ENCODE results near the gene PHLDB3. TPM values are rescaled to one million over a fixed set of nuclear protein-coding genes. Genes with fewer than 3 reads are reported as not detected.

The PHLDB3 gene
- total RNA-seq, 2 donors from 2014 or later: 7.1 to 8.7 TPM

DNA sequence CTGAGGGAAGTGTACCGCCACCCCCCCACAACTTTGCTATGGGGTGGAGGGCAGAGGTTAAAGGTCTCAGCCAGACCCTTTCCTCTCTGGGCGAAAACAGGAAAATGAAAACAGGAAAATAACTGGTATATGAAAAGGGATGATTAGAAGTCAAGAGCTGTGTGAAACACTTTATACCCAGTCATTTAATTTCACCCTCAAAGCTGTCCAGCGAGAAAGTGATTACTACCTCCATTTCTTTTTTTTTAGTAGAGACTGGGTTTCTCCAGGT is 575 bp upstream of the PHLDB3 start:
- DNase-seq (ENCODE audit: low spot score): no peak
- intact Hi-C loops (cut with DNase I): loop anchor here in 1 of 2 donors (10.0 kb wide), 1 partner anchor 50 kb away; no protein-coding TSS in a partner anchor

DNA sequence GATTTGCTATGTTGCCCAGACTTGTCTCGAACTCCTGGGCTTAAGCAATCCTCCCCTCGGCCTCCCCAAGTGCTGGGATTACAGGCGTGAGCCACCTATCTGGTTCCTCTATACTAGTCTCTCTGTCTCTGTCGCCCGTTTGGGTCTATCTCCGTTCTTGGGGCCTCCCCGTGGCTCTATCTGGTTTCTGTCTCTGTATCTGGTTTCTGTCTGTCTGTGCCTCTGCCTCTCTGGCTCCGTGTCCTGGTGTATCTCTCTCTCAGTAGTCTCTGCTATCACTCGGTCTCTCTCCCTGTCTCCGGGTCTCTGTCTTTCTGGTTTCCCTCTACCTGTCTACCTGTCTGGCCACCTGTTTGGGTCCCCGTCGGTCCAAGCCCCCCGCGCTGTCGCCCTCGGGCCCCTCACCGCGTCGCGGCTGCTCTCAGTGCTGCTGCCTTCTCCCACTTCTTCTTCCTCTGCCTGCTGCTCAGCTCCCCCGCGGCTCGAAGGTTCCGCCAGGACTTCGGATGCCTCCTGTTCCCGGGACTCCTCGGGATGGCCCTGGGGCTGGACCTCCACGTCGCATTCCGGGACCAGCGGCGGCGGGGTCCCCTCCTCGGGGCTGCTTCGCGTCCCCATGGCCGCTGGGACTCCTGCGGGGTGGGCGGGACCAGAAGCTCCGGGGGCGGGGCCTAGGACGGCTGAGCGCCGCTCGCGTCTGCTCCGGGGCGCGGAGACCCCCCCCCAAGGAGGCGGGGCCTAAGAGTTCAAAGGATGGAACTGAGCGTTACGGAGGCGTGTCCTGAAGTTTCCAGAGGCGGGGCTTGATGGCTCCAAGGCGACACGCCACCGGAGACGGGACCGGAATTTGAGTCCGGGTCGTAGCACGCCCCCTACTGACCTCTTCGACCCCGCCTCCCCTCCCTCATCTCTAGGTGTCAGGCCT is 783 bp downstream of the PHLDB3 start:
- intact Hi-C loops (cut with DNase I): loop anchor here in 1 of 2 donors (10.0 kb wide), 1 partner anchor 49 kb away; no protein-coding TSS in a partner anchor
- DNase-seq (ENCODE audit: low spot score): peak; percentile 99

DNA sequence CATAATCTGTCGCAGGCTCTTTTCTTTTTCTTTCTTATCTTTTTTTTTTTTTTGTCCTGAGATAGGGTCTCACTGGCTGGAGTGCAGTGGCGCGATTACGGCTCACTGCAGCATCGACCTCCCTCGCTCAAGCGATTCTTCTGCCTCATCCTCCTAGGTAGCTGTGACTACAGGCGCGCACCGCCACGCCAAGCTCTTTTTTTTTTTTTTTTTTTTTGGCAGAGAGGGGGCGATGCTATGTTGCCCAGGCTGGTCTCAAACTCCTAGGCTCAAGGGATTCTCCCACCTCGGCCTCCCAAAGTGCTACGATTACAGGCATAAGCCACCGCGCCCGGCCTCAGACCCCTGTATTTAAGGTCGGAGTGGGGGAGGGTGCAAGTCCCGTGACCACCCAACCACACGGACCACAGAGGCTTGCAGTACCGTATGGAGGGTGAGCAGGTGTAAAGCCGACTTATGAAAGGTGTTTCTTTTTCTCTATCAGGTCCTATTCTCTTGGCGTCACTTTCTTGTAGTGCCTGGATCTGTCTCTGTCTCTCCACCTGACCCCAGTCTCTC is 2.0 kb downstream of the PHLDB3 start:
- no peak for DNase-seq (ENCODE audit: low spot score)
- intact Hi-C loops (cut with DNase I): loop anchor here in 1 of 2 donors (10.0 kb wide), 1 partner anchor 48 kb away; no protein-coding TSS in a partner anchor

DNA sequence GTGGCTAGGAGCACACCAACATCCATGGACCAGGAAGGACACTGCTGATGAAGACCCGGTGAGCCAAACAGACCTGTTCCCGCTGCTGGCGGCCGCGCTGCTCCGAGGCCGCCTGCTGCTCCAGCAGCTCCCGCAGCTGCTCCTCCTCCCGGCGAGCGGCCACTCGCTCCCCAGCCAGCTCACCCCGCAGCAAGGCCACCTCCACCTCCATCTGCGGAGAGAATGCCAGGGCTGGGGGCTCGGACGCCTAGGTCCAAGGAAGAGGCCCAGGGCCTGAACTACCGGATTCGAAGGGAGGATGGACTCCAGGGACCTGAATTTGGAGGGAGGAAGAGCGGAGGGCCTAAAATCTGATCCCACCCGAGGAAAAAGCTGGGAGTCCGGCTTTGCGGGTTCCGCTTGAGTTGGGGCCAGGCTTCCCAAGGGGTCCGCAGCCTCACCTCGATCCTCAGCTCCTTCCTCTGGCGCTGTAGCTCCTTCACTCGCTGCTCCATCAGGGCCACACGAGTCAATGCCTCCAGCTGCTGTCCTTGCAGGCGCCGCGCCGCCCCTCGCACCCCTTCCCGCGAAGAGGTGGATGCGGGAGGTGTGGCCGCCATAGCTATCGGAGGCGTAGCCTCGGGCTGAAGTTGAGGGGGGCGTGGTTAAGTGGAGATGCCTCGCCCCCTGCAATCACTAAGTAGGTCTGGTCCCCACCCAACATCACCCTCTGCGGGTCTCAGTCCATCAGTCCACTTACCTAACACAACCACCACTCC is 2.7 kb downstream of the PHLDB3 start:
- DNase-seq (ENCODE audit: low spot score): no peak
- intact Hi-C loops (cut with DNase I): loop anchor here in 1 of 2 donors (10.0 kb wide), 1 partner anchor 47 kb away; no protein-coding TSS in a partner anchor

DNA sequence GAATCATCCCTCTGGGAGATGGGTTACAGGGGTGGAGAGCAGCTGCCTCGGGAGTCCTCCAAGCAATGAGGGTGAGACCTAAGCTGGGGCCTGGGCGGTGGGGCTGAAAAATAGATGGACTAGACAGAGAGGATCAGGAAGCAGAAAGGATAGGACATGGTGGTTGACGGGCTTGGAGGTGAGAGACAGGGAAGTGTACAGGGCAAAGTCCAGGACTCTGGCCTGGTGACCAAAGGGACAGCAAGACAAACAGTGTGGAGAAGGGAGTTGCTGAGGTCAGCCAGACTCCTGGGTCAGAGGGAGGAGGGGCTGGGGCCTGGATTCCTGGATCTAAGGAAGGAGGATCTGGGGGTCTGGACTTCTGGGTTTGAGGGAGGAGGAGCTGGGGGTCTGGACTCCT is 5.5 kb downstream of the PHLDB3 start:
- DNase-seq (ENCODE audit: low spot score): no peak
- intact Hi-C loops (cut with DNase I): no loop called here

DNA sequence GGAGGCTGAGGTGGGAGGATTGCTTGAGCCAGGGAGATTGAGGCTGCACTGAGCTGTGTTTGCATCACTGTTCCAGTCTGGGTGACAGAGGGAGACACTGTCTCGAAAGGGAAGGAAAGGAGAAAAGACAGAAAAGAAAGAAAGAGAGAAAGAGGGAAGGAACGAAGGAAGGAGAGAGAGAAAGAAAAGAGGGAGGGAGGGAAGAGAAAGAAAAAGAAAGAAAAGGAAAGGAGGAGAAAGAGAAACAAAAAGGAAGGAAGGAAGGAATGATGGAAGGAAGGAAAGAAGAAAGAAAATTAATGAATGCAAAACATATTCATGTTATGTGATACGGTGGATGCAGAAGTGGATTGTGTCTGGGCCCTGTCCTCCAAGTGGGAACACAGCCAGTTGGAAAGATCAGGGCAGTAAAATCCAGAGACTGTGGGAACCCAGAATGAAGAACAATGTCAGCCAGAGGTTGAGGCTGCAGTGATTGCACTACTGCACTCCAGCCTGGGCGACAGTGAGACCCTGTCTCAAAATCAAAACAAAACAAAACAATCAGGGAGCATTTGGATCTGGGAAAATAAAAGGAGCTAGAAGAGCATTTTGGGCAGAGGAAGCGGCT is 6.2 kb downstream of the PHLDB3 start:
- no peak for DNase-seq (ENCODE audit: low spot score)
- intact Hi-C loops (cut with DNase I): no loop called here

DNA sequence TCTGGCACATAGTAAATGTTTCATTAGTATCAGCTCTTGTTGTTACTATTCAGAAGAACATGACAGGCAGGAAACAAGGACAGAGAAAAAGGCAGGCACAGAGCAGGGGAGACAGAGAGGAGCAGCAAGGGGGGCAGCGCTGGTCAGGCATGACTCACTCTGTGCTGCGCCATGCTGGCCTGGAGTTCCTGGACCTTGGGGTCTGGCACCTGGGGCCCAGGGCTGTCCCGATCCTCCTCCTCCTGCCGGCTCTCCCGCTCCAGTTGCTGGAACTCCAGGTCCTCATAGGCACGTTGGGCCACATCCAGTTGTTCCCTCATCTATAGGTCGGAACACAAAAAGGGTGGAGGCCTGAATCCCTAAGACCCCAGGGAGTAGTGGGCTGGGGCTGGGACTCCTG is 7.6 kb downstream of the PHLDB3 start:
- no peak for DNase-seq (ENCODE audit: low spot score)
- intact Hi-C loops (cut with DNase I): no loop called here

DNA sequence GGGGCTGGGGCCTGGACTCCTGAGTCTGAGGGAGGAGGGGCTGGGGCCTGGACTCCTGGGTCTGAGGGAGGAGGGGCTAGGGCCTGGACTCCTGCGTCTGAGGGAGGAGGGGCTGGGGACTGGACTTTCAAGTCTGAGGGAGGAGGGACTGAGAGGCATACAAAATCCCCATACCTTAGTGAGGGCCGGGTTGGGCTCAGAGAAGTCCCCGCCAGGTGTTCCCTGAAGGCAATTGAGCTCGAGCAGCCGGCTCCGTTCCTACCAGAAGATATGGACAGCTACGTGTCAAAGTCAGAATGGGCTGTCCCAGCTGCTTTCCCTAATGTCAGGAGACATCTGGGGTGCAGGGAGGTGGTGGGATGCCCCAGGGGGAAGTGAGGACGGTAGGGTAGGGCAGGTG is 9.5 kb downstream of the PHLDB3 start:
- intact Hi-C loops (cut with DNase I): no loop called here
- DNase-seq (ENCODE audit: low spot score): no peak

DNA sequence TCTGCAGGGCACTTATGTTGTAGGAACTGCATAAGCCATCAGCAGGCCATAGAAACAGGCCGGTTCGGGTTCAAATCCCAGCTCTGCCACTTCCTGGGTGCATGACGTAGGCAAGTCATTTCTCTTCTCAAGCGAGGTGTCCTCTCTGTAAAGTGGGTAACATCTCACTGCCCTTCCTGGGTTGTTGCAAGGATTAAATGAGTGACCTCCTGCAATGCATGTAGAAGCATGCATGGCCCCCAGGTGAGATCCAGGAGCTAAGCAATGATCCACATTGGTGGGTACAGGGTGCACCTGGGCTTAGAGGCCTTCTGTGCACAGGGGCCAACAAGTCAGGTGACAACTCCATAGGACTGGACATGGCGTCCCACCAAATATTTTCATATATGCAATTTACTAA is 13.8 kb downstream of the PHLDB3 start:
- intact Hi-C loops (cut with DNase I): no loop called here

DNA sequence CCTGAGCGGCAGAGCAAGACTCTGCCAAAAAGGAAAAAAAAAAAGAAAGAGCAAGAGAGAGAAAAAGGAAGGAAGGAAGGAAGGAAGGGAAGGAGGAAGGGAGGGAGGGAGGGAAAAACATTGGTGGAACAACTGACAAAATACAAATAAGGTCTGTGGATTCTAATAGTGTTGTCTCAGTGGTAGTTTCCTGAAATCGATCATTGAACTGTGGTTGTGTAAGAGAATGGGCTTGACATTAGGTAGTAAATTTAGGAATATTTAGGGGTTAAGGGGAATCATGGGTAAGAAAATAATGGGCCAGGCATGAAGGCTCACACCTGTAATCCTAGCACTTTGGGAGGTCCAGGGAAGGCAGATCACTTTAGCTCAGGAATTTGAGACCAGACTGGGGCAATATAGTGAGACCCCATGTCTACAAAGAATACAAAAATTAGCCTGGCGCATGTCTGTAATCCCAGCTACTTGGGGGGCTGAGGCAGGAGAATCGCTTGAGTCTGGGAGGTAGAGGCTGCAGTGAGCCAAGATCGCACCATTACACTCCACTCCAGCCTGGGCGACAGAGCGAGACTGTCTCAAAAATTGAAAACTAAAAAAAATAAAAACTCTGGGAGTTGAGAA is 14.5 kb downstream of the PHLDB3 start:
- DNase-seq (ENCODE audit: low spot score): no peak
- intact Hi-C loops (cut with DNase I): no loop called here

More for the DNA sequence above, 13.8 kb downstream of the PHLDB3 start:
- no peak for DNase-seq (ENCODE audit: low spot score)

DNA sequence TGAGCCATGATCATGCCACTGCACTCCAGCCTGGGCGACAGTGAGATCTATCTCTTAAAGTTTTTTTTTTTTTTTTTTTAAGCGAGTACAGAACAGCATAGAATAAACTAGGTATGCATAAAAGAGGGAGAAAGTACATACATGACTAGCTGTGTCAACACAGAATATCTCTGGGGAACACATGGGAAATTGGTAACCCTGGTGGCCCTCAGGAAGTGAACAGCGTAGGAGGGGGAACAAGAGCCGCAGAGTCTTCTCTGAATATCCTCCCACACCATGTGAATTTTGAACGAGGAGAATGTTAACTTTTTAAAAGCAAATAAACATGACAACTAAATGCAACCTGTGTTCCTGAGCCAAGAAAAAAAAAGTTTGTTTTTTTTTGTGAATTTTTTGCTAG is 15.2 kb downstream of the PHLDB3 start:
- DNase-seq (ENCODE audit: low spot score): no peak
- intact Hi-C loops (cut with DNase I): no loop called here

DNA sequence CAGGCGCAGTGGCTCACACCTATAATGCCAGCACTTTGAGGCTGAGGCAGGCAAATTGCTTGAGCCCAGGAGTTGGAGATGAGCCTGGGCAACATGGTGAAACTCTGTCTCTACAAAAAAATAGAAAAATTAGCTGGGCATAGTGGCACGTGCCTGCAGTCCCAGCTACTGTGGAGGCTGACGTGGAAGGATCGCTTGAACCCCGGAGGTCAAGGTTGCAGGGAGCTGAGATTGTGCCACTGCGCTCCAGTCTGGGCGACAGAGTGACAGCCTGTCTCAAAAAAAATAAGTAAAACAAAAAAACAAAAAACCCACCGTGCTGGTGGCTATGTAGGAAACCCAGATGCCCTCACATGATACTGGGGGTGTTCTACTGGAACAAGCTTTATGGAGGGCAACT is 16.4 kb downstream of the PHLDB3 start:
- intact Hi-C loops (cut with DNase I): no loop called here
- no peak for DNase-seq (ENCODE audit: low spot score)

DNA sequence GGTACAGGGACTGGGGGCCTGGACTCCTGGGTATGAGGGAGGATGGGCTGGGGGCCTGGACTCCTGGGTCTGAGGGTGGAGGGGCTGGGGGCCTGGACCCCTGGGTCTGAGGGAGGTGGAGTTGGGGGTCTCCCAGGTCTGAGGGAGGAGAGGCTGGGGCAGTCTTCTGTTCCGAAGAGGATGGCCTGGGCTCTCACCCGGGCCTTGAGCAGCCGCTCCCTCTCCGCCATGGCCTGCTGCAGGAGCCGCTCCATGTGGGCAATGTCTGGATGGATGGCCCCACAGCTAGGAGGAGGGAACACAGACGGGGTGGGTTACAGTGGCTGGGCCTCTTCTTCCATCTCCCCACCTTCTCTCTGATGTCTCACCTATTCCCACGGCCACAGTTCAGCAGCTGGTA is 18.1 kb downstream of the PHLDB3 start:
- intact Hi-C loops (cut with DNase I): no loop called here
- no peak for DNase-seq (ENCODE audit: low spot score)

DNA sequence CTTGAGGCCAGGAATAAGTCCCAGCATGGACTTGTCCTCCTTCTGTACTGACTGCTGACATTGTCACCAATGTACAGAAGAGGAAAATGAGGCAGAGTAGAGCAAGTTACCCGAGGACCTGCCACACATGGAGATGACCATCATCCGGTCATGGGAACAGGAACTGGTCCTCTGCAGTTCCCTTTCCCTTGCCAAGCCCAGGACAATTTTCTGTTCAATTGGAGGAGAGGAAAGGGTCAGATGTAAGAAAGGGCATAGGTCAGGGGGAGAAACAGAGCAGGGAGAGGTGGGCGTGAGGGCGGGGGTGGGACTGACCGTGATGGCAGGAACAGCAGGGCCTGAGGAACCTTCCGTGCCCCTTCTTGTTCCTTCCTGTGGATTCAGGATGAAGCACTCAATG is 18.6 kb downstream of the PHLDB3 start:
- DNase-seq (ENCODE audit: low spot score): no peak
- intact Hi-C loops (cut with DNase I): no loop called here

DNA sequence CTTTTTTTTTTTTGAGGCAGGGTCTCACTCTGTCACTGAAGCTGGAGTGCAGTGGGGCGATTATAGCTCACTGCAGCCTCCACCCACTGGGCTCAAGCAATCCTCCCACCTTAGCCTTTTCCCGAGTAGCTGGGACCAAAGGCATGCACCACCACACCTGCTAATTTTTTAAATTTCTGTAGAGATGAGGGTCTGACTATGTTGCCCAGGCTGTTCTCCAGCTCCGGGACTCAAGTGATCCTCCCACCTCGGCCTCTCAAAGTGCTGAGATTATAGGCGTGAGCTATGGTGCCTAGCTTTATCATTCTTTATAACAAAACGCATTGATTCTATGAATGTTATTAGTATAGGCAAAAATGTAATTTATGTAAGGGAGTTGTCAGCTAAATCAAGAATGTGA is 21.3 kb downstream of the PHLDB3 start:
- DNase-seq (ENCODE audit: low spot score): no peak
- intact Hi-C loops (cut with DNase I): no loop called here

DNA sequence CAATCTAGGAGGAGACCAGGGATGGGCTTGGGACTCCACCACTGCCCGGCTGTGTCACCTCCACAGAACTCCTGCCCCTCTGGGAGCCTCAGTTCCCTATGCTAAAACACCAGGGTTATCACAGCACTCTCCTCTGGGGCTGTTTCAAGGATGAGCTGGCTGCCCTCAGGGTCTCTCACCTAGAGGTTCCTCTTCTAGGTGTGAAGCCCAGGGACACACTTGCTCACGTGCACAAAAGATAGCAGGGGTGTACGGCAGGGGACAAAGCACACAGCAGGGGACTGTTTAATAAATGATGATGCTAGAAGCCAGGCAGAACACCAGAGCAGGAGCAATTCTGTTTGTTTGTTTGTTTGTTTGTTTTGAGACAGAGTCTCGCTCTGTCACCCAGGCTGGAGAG is 22.4 kb downstream of the PHLDB3 start:
- intact Hi-C loops (cut with DNase I): no loop called here

DNA sequence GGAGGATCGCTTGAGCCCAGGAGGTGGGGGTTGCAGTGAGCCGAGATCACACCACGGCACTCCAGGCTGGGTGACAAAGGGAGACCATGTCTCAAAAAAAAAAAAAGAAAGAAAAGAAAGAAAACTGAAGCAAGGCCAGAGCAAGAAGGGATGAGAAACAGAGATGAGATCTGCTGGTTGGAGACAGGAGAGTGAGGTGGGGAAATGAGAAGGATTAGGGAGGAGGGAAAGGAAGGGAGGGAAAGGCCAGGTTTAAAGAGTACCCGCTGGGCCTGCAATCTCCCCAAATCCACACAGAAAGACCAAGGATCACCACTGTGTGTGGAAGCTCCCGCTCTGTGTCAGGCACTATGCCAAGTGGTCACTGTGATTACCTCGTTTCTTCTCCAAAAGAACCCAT is 22.8 kb downstream of the PHLDB3 start:
- no peak for DNase-seq (ENCODE audit: low spot score)
- intact Hi-C loops (cut with DNase I): no loop called here

More for the DNA sequence above, 22.4 kb downstream of the PHLDB3 start:
- DNase-seq (ENCODE audit: low spot score): no peak

DNA sequence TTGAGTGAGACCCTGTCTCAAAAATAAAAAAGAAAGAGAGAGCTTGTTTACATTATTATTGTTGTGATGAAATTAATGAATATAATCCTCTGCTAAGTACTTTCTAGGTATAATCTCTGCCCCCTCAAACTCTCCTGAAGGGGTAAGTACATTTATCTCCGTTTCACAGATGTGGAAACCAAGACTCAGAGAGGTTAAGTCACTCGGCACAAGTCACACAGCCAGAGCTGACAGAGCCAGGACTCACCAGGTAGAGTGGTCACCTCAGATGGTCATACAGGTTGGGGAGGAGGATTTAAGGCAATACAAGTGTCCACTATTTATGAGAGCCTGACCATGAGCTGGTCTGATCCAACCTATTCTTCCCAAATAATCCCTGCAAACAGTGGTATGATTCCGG is 24.0 kb downstream of the PHLDB3 start:
- intact Hi-C loops (cut with DNase I): no loop called here
- no peak for DNase-seq (ENCODE audit: low spot score)

DNA sequence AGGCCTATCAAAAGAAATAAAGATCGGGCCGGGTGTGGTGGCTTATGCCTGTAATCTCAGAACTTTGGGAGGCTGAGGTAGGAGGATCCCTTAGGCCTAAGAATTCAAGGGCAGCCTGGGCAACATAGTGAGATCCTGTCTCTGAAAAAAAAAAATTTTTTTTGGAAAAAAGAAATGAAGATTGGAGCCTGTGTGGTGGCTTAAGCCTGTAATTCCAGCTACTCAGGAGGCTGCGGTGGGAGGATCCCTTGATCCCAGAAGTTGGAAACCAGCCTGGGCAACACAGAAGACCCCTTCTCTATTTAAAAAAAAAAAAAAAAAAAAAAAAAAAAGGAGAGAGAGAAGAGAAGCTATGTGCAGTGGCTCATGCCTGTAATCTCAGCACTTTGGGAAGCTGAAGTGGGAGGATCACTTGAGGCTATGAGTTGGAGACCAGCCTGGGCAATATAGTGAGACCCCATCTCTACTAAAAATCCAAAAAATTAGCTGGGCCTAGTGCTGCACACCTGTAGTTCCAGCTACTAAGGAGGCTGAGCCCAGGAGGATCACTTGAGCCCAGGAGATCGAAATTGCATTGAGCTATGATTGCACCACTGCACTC is 24.5 kb downstream of the PHLDB3 start:
- intact Hi-C loops (cut with DNase I): no loop called here
- no peak for DNase-seq (ENCODE audit: low spot score)

Measured in posterior vena cava (tissue), 2 donors.